NB4 (cell line): ENCODE results near the gene NME7.
"Not testable (repeated sequence)": the region's sequence is repeated elsewhere in the genome, so short reads cannot be mapped to it uniquely, and the experiment has no call there.

Experiments used
- DNase-seq: peaks from one replicate; pipeline ENCODE4 v3.0.0; 2010; ENCODE audit warnings: low read depth
- H3K4me3 ChIP-seq: one replicate; pipeline ENCODE4 v1.5.1; 2011; ENCODE audit warnings: mild to moderate bottlenecking, low read depth, low read length, moderate library complexity
- MAX ChIP-seq: IDR thresholded peaks from 2 replicates; pipeline ENCODE4 v1.6.1; 2011; ENCODE audit warnings: low read depth, low read length
- MYC ChIP-seq: IDR thresholded peaks from 2 replicates; pipeline ENCODE4 v1.6.1; 2011; ENCODE audit warnings: low read depth, low read length
- POLR2A ChIP-seq: IDR thresholded peaks from 2 replicates; pipeline ENCODE4 v1.6.1; 2011; ENCODE audit warnings: mild to moderate bottlenecking; ENCODE audit not compliant: insufficient read length; ENCODE audit errors: extremely low read depth
- TF ChIP-seq, protein P1 (sequence below): IDR thresholded peaks from one replicate; pipeline ENCODE4 v1.5.1; 2012; ENCODE audit warnings: low read depth, low read length

NME7 gene, protein sequence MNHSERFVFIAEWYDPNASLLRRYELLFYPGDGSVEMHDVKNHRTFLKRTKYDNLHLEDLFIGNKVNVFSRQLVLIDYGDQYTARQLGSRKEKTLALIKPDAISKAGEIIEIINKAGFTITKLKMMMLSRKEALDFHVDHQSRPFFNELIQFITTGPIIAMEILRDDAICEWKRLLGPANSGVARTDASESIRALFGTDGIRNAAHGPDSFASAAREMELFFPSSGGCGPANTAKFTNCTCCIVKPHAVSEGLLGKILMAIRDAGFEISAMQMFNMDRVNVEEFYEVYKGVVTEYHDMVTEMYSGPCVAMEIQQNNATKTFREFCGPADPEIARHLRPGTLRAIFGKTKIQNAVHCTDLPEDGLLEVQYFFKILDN

DNA sequence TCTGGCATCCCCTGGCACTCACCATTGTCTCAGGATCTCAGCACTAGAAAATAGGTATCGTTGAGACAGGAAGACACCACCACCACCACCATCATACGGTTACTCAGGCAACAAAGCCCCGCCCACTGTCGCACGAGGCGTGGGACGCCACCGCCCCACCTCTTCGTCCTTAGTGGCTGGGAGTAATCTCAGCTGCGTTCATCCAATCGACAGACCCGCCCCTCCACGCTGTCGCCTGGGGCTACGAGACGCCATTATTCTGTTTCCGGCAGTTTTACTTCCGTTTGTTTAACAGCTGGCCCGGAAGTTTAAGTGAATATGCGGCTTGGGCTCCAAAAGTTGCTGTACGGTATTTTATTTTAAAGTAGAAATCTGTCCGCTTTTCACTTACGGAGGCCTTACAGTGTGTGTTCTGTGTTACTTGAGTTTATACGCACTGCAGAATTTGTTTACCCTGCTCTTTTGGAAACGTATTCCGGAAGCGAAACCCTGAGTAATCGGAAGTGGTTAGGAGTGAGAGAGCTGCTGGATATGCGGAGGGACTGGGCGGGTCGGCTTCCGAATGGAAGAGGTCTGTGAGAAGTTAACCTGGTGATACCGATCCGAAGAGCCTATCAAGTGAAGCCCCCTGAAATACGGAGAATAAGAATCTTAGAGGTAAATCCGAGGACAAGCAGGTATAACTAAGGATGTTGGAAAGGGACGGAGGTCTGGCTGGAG, at the start of gene NME7, which contains the start of gene BLZF1:
Gene NME7 (minus strand): TSS at position 112 of the 720 bp plus-strand sequence. CDS start 87 bp downstream, at position 25.
Gene BLZF1 (plus strand): TSS at position 510 of the 720 bp plus-strand sequence. CDS start 1,328 bp downstream, outside the sequence.
- peak within 1 kb of the TSS; percentile 98 for H3K4me3 ChIP-seq
- peak; percentile 95 for DNase-seq
- TF ChIP-seq MYC (peak; percentile 85), POLR2A (no peak), MAX (peak; percentile 87)
- TF ChIP-seq, protein P1, sequence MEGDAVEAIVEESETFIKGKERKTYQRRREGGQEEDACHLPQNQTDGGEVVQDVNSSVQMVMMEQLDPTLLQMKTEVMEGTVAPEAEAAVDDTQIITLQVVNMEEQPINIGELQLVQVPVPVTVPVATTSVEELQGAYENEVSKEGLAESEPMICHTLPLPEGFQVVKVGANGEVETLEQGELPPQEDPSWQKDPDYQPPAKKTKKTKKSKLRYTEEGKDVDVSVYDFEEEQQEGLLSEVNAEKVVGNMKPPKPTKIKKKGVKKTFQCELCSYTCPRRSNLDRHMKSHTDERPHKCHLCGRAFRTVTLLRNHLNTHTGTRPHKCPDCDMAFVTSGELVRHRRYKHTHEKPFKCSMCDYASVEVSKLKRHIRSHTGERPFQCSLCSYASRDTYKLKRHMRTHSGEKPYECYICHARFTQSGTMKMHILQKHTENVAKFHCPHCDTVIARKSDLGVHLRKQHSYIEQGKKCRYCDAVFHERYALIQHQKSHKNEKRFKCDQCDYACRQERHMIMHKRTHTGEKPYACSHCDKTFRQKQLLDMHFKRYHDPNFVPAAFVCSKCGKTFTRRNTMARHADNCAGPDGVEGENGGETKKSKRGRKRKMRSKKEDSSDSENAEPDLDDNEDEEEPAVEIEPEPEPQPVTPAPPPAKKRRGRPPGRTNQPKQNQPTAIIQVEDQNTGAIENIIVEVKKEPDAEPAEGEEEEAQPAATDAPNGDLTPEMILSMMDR: no peak

DNA sequence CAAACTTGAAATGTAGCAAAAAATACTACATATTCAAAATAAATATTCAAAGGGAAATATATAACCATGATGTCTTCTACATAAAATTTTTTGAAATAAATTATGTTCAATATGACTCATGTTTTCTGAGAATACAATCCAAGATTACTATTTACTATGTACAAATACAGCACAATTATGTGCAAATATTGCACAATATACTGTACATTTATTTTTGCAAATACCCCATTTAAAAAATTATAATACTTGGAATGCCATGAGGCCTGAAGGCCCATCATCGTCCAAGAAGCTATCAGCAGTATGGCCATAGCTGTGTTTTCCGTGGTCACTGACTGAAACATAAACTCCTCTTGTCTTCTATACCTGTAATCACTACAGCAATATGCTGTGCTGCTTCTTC, 47.4 kb upstream of the NME7 start:
- DNase-seq: no peak
- TF ChIP-seq POLR2A (no peak), MAX (no peak), MYC (no peak)
- TF ChIP-seq, protein P1: no peak
- H3K4me3 ChIP-seq: no peak overlapping the region

DNA sequence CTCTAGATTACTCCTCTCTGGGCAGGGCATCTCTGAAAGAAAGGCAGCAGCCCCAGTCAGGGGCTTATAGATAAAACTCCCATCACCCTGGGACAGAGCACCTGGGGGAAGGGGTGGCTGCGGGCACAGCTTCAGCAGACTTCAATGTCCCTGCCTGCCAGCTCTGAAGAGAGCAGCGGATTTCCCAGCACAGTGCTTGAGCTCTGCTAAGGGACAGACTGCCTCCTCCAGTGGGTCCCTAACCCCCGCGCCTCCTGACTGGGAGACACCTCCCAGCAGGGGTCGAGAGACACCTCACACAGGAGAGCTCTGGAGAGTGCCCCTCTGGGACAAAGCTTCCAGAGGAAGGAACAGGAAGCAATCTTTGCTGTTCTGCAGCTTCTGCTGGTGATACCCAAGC, 40.7 kb upstream of the NME7 start:
- not testable (repeated sequence) for H3K4me3 ChIP-seq, DNase-seq

GRCh38 chr1:169402578-169402977, 35.0 kb upstream of the NME7 start:
- not testable (repeated sequence) for H3K4me3 ChIP-seq, DNase-seq

- H3K4me3 ChIP-seq: no peak overlapping the region
- DNase-seq: no peak
- no peak for TF ChIP-seq MAX
- no peak for TF ChIP-seq MYC
- no peak for TF ChIP-seq POLR2A
- TF ChIP-seq, protein P1: no peak
These were observed 28.4 kb upstream of the NME7 start for GRCh38 chr1:169395955-169396354.

GRCh38 chr1:169392406-169392805, 24.8 kb upstream of the NME7 start:
- TF ChIP-seq MYC (no peak), POLR2A (no peak), MAX (no peak)
- TF ChIP-seq, protein P1: no peak

More at GRCh38 chr1:169392406-169392805, 24.8 kb upstream of the NME7 start:
- H3K4me3 ChIP-seq: no peak overlapping the region
- peak; percentile 74 for DNase-seq
